A549 (cell line): Measurements from ENCODE around the gene ABCB1.

Source experiments
- EP300 ChIP-seq, 2 experiments: fragments of >200 bp; sonication (Bioruptor Twin); formaldehyde crosslinking; IDR thresholded peaks; 2 replicates in 1 of 2; 3 replicates in 1 of 2; pipeline ENCODE4 v1.6.1; 2016 to 2017
- POLR2A ChIP-seq: IDR thresholded peaks from 2 replicates; pipeline ENCODE4 v1.6.1; 2012; ENCODE audit warnings: mild to moderate bottlenecking, low read length
- POLR2AphosphoS2 ChIP-seq: conservative IDR thresholded peaks from 2 replicates; pipeline ENCODE4 v1.6.1; 2012; ENCODE audit warnings: low read length, improper control_type of control experiment, inconsistent platforms
- RNF2 ChIP-seq: fragments of 200-600 bp; sonication (generic); IDR thresholded peaks from 2 replicates; pipeline ENCODE4 v1.6.1; 2016; ENCODE audit warnings: low read depth, mild to moderate bottlenecking, antibody characterized with exemption, moderate library complexity, borderline replicate concordance
- SMC3 ChIP-seq: fragments of >200 bp; sonication (Bioruptor Twin); formaldehyde crosslinking; IDR thresholded peaks from 3 replicates; pipeline ENCODE4 v1.6.1; 2018; ENCODE audit warnings: inconsistent platforms
- SREBF2 ChIP-seq: fragments of 450-650 bp; IDR thresholded peaks from 2 replicates; pipeline ENCODE4 v1.6.1; 2014; ENCODE audit warnings: mild to moderate bottlenecking, moderate library complexity
- TF ChIP-seq, protein P1 (sequence below): IDR thresholded peaks from 2 replicates; pipeline ENCODE4 v1.6.1; 2012
- TF ChIP-seq, protein P2 (sequence below): fragments of >200 bp; sonication (Bioruptor Twin); formaldehyde crosslinking; IDR thresholded peaks from 3 replicates; pipeline ENCODE4 v1.5.1; 2016
- TF ChIP-seq, protein P3 (sequence below): fragments of 150-350 bp; IDR thresholded peaks from 2 replicates; pipeline ENCODE4 v1.6.1; 2014; ENCODE audit warnings: low read depth, mild to moderate bottlenecking, low read length
- TF ChIP-seq, protein P4 (sequence below): fragments of 450-650 bp; IDR thresholded peaks from 2 replicates; pipeline ENCODE4 v1.6.1; 2014; ENCODE audit warnings: antibody characterized with exemption
- TF ChIP-seq, protein P5 (sequence below): fragments of 200-600 bp; sonication (generic); IDR thresholded peaks from 2 replicates; pipeline ENCODE4 v1.6.1; 2016; ENCODE audit warnings: antibody characterized with exemption, mild to moderate bottlenecking, moderate library complexity

DNA sequence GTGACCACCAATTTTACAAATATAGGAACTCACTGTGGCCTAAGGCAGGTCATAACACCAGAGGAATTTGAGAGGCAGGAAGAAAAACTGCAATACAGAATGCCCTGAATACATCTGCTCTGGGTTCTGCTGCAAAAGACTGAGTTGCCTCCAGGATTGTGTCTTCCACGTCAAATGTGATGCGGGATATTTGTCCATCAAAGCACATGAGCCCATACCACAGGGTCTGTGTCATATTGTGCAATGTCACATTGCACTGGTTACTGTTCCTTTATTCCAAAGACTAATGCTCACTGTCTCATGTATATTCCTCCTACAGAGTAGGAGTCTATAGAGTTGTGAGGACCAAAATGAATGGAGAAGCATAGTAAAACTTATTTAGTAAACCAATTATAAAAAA, 66.6 kb downstream of the ABCB1 start:
- TF ChIP-seq RNF2 (no peak), SMC3 (no peak), POLR2A (no peak), POLR2AphosphoS2 (no peak), EP300 (IDR thresholded peaks at IDR 0.05) (no peak), SREBF2 (no peak)
- TF ChIP-seq, protein P1, sequence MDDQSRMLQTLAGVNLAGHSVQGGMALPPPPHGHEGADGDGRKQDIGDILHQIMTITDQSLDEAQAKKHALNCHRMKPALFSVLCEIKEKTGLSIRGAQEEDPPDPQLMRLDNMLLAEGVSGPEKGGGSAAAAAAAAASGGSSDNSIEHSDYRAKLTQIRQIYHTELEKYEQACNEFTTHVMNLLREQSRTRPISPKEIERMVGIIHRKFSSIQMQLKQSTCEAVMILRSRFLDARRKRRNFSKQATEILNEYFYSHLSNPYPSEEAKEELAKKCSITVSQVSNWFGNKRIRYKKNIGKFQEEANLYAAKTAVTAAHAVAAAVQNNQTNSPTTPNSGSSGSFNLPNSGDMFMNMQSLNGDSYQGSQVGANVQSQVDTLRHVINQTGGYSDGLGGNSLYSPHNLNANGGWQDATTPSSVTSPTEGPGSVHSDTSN, result no peak
- TF ChIP-seq, protein P2, sequence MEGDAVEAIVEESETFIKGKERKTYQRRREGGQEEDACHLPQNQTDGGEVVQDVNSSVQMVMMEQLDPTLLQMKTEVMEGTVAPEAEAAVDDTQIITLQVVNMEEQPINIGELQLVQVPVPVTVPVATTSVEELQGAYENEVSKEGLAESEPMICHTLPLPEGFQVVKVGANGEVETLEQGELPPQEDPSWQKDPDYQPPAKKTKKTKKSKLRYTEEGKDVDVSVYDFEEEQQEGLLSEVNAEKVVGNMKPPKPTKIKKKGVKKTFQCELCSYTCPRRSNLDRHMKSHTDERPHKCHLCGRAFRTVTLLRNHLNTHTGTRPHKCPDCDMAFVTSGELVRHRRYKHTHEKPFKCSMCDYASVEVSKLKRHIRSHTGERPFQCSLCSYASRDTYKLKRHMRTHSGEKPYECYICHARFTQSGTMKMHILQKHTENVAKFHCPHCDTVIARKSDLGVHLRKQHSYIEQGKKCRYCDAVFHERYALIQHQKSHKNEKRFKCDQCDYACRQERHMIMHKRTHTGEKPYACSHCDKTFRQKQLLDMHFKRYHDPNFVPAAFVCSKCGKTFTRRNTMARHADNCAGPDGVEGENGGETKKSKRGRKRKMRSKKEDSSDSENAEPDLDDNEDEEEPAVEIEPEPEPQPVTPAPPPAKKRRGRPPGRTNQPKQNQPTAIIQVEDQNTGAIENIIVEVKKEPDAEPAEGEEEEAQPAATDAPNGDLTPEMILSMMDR, result no peak
- TF ChIP-seq, protein P3, sequence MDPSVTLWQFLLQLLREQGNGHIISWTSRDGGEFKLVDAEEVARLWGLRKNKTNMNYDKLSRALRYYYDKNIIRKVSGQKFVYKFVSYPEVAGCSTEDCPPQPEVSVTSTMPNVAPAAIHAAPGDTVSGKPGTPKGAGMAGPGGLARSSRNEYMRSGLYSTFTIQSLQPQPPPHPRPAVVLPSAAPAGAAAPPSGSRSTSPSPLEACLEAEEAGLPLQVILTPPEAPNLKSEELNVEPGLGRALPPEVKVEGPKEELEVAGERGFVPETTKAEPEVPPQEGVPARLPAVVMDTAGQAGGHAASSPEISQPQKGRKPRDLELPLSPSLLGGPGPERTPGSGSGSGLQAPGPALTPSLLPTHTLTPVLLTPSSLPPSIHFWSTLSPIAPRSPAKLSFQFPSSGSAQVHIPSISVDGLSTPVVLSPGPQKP, result no peak
- TF ChIP-seq, protein P4, sequence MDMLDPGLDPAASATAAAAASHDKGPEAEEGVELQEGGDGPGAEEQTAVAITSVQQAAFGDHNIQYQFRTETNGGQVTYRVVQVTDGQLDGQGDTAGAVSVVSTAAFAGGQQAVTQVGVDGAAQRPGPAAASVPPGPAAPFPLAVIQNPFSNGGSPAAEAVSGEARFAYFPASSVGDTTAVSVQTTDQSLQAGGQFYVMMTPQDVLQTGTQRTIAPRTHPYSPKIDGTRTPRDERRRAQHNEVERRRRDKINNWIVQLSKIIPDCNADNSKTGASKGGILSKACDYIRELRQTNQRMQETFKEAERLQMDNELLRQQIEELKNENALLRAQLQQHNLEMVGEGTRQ, result no peak
- TF ChIP-seq, protein P5, sequence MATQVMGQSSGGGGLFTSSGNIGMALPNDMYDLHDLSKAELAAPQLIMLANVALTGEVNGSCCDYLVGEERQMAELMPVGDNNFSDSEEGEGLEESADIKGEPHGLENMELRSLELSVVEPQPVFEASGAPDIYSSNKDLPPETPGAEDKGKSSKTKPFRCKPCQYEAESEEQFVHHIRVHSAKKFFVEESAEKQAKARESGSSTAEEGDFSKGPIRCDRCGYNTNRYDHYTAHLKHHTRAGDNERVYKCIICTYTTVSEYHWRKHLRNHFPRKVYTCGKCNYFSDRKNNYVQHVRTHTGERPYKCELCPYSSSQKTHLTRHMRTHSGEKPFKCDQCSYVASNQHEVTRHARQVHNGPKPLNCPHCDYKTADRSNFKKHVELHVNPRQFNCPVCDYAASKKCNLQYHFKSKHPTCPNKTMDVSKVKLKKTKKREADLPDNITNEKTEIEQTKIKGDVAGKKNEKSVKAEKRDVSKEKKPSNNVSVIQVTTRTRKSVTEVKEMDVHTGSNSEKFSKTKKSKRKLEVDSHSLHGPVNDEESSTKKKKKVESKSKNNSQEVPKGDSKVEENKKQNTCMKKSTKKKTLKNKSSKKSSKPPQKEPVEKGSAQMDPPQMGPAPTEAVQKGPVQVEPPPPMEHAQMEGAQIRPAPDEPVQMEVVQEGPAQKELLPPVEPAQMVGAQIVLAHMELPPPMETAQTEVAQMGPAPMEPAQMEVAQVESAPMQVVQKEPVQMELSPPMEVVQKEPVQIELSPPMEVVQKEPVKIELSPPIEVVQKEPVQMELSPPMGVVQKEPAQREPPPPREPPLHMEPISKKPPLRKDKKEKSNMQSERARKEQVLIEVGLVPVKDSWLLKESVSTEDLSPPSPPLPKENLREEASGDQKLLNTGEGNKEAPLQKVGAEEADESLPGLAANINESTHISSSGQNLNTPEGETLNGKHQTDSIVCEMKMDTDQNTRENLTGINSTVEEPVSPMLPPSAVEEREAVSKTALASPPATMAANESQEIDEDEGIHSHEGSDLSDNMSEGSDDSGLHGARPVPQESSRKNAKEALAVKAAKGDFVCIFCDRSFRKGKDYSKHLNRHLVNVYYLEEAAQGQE, result no peak
